Measurements from ENCODE around the gene PTPRH.
"Not testable (repeated sequence)": the region's sequence is repeated elsewhere in the genome, so short reads cannot be mapped to it uniquely, and the experiment has no call there.

The PTPRH gene

DNA sequence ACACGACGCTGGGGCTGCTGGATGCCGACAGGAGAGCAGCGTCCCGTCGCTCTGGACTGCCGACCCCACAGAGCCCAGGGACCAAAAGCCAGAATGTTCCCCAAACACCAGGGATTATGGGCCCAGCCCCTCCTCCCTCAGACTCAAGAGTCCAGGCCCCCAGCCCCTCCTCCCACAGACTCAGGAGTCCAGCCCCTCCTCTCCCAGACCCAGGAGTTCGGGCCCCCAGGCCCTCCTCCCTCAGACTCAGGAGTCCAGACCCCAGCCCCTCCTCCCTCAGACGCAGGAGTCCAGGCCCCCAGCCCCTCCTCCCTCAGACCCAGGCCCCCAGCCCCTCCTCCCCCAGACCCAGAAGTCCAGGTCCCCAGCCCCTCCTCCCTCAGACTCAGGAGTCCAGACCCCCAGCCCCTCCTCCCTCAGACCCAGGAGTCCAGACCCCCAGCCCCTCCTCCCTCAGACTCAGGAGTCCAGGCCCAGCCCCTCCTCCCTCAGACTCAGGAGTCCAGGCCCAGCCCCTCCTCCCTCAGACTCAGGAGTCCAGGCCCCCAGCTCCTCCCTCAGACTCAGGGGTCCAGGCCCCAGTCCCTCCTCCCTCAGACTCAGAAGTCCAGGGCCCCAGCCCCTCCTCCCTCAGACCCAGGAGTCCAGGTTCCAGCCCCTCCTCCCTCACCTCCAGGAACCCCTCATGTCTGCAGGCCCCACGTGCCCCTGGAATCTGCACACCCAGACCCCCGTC, 15.5 kb upstream of the PTPRH start:
- not testable (repeated sequence) for DNase-seq (ENCODE audit: low spot score)

DNA sequence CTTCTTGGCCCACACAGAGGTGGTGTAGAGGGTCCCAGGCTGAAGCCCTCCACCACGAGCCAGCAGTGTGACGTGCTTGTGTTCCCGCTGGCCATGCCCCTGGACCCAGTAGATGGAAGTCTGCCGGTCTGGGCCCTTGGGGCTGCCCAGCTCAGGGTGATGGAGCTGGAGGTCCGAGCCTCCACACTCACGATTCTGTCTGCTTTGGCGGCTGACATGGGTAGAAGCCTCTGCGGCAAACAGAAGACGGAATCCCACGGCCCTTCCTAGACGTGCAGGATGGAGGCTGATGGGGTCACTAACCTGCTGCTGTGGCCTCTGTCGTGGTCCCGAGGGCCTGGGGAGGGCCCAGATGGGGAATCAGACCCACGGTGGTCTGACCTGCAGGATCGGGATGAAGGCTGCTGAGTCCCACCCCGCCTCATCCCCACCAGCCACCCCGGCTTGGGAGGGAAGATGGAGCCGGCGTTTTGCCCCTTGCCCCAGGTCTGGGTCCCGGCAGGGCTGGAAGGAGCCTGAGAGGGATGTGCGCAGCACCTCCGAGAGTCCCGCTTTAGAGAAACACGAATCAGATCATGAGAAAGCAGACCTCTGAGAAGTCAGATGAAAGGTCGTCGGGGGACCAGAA, 14.9 kb upstream of the PTPRH start:
- no peak for DNase-seq (ENCODE audit: low spot score)

DNA sequence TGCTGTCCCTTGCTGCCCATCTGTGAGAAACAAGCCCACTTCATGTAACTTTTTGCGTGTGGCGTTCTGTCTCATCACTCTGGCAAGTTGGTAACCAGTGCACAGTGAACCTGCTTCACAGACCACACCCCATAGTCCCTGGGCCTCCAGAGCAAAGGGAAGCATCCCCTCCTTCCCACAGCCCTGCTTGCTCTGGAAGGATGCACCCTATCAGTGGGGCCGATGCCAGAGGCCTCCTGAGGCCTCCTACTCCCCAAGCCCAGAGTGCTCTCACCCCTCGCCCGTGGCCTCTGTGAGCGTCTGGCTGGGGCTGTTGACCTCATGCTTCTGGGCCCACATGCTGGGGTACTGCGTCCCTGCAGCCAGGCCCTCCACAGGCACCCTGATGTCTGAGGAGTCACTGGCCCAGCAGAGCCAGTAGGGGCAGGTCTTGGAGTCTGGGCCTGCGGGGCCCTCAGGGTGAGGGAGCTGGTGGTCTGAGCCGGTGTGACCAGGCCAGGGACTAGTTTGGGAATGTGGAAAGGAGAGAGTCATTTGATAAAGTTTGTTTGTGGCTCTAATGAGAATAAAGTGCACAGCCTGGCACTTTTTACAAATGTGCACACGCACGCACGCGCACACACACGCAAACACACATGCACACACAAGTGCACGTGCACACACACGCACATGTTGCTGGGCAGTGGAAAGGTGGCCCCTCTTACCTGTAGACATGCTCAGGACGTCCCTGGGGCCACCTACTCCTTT, 14.2 kb upstream of the PTPRH start:
- DNase-seq (ENCODE audit: low spot score): no peak

DNA sequence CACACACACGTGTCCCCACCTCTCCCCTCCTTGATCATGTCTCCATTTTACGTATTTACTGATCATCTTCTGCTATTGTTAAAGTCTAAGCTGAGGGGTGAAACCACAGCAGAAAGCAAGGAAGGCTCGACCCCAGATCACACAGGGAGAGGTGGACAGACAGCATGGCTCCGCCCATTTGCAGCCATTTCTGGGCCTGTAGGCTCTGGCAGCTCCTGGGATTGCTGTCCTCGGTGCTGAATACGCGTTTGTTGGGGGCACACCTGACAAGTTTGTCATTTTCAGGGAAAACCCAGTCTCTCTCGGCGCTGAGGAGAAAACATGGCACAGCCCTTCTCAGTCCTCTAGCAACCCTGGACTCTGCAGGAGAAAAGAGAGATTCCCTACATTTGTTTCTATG, 11.2 kb upstream of the PTPRH start:
- no peak for DNase-seq (ENCODE audit: low spot score)

DNA sequence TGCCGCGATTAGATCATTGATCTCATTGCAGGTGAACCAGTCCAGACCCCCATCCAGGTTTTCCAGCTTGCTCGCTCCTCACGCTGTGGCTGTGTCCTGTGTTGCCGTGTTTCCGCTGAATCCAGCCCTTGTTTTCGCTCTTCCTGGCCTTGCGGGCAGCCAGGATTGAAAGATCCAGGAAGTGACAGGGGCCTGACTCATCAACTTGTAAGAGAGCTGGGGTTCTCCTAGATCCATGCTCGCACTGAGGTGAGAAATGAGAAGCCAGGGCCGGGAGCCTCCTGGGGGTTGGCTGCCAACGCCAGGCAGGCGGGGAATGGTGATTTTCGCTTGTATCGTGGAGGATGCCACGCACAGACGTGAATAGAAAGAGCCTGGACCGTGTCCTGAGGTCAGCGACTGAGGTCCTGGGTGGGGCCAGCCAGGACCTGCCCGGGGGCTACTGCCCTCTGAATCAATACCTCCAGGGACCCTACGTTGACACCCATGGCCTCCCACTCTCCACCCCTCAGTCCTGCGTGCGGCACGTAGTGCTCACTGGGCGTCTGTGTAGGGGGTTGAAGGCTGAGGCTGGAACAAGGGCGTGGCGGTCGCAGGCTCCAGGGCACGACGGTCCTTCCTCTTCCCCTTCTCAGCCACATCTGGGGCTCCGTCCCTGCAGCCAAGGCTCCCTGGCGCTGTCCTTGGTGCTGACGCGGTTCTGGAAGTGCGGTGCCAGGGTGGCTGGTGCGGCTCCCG, 7.3 kb upstream of the PTPRH start:
- peak; percentile 98 for DNase-seq (ENCODE audit: low spot score)

DNA sequence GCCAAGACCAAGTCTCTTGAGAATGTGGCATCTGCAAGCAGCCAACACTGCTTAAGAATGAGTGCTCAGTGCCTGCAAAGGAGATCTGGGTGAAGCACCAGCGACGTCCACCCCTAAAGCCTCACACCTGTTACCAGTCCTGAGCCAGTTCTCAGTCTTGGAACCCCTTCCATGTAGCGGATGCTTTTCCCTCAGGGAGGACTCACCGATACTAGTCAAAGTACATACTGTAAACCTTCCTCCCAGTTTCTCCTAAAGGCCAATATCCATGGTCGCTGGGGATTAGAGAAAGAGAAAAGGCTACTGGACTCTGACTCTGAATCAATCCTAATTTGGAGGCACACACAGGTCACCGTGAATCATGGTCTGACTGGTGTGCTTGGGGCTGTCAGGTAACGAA, 4.2 kb upstream of the PTPRH start:
- DNase-seq (ENCODE audit: low spot score): no peak

DNA sequence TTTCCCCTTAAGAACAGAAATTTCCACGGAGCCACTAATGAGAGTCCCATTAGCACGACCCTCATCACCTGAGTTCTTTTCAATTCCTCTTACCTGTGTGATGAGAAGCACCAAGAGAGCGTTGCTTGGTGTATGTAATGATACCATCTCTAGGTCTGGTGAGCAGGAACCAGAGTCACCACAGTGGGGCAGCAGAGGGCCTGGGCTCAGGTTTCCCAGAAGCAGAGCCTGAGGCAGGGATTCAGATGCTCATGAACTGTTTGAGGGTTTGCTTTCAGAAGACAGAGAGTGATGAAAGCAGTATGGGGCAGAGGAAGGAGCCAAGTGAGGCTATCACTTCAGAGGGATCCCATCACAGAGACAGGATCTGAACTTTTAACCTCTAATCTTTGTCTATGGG, 3.1 kb upstream of the PTPRH start:
- no peak for DNase-seq (ENCODE audit: low spot score)

DNA sequence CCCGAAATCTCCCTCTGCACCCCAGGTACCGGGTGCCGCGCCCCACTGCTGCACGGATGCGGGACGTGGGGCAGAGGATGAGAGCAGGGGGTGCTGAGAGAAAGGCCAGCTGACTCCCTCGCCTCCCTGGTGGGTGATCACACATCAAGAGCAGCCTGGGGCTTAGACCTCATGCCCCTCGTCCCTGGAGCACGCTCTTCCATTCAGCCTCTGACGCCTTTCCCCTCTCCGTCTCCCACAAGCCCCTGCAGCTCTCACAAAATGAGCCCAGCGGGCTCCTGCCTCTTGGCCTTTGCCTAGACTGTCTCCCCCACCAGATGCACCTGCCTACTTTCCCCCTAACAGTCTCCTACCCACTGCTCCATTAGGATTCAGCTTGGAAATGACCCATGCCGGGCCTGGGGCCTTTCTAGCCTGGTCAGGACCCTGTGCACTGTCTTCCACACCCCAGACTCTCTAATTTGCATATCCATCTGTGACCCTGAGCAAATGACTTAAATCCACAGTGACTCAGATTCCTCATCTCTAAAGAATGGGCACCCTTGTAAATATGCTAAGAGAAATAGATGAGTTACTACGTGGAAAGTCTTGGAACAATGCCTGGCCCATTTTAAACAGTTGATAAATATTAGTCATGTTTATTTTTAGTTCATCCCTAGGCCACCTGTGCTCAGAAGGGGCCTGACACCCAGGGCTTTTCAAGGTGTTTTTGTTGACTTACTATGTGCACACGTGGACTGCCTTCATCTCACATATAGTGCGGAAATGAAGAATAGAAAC, 582 bp upstream of the PTPRH start:
- DNase-seq (ENCODE audit: low spot score): peak; percentile 91

DNA sequence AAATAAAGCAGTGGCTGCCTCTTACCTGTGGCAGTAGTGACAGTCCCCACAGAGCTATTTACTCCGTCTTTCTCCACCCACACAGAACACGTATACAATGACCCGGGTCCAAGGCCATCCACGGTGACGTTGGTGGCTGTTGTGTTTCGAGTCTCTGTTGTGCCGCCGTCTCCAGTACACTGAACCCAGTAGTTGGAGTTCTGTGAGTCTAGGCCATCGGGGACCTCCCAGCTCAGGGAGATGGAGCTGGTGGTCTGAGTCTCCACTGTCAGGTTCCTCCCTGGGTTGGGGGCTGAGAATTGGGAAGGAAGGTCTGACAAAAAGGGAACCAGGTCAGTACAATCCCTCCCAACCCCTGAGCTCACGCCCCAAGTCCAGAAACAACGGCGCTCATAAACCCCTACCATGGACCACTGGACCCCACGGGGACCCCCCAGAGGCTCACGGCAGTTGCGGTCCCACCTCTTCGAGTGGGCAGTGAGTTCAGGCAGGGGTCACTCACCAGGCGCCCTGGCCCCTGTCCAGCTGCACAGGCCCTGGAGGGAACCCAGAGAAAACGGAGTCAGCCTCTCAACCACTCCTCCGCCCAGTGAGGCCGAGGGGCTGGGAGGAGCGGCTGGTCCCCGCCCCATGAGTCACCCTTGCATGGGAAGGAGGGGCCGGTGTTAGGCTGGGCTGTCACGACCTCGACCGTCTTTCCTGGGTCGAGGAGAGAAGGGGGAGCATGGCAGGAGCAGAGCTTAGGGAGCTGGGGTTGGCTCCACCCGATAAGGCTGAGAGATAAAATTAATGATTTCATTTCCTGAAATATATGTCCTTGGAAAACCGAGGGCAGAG, 2.4 kb downstream of the PTPRH start:
- peak; percentile 73 for DNase-seq (ENCODE audit: low spot score)

DNA sequence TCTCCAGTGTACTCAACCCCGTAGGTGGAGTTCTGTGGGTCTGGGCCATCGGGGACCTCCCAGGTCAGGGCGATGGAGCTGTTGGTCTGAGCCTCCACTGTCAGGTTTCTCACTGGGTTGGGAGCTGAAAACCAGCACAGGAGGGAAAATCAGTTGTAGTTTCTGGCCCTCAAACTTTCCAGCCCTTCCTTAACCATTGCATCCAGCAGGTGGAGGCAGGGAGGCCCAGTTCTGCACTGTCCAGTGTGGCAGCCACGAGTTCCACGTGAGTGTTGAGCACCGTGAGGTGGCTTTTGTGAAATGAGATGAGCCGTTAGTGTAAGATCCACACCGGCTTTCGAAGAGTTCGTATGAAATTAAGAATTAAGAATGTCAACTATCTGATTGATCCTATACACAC, 7.1 kb downstream of the PTPRH start:
- DNase-seq (ENCODE audit: low spot score): not testable (repeated sequence)

DNA sequence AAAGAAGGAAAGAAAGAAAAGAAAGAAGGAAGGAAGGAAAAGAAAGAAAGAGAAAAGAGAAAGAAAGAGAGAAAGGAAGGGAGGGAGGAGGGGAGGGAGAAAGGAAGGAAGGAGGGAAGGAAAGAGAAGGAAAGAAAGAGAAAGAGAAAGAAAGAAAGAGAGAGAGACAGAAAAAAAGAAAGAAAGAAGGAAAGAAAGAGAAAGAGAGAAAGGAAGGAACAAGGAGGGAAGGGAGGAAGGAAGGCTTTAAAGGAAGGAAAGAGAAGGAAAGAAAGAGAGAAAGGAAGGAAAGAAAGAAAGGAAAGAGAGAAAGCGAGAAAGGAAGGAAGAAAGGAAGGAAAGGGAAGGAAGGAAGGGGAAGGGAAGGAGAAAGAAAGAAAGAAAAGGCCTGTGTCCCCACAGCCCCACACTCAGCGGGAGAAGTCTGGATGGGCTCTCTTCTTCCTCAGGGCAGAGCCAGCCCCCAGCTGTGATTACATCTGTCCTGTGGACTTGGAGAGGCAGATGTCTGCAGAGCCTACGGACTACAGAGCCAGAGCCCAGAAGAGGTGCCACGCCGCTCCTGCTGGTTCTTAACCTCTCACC, 9.6 kb downstream of the PTPRH start:
- DNase-seq (ENCODE audit: low spot score): no peak

DNA sequence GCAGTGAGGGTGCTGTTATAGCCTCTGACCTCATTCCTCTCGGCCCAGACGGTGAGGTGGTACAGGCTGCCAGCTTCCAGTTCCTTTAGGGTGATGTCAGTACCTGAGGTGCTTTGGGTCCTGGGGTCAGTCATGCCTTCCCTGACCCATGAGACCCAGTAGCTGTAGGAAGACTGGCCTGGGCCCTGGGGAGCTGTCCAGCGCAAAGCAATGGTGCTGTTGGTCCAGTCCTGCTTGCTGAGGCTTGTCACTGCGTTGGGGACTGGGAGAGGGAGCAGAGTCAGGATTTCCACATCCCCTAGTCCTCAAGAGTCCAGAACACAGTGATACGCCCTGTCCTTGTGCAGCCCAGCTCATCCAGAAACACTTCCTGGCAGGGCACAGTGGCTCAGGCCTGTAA, 10.7 kb downstream of the PTPRH start:
- no peak for DNase-seq (ENCODE audit: low spot score)

DNA sequence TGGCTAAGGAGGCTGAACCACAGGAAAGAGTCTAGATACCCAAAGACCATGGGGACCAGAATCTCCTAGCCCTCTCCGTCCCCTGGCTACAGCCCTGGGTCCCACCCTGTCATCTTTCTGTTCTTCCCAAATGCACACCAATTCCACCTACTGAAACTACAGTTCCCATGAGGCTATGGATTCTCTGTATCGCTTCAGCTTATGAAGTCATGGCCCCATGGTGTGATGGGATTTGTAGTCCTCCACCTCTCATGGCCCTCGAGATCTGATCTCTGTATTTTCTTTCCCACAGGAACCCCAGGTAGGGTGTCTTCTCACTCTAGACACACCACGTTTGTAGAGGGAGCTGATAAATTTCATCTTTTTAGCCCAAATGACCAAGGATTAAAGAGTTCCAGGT, 11.8 kb downstream of the PTPRH start:
- DNase-seq (ENCODE audit: low spot score): no peak

DNA sequence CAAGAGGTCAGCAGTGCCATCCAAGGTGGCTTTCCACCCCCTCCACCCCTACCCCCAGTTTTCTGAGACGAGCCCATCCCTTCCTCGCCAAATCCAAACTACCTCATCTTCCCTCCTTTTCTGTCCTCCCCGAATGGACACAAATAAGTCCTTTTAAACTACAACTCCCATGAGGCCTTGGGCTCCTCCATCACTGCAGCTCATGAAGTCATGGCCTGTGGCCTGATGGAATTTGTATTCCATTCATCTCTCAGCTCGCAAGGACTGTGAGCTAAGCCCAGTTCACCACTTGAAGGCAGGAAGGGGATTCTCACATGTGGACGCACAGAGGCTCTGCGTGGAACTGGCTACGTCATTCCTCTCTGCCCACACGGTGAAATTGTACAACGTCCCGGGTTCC, 12.5 kb downstream of the PTPRH start:
- no peak for DNase-seq (ENCODE audit: low spot score)

DNA sequence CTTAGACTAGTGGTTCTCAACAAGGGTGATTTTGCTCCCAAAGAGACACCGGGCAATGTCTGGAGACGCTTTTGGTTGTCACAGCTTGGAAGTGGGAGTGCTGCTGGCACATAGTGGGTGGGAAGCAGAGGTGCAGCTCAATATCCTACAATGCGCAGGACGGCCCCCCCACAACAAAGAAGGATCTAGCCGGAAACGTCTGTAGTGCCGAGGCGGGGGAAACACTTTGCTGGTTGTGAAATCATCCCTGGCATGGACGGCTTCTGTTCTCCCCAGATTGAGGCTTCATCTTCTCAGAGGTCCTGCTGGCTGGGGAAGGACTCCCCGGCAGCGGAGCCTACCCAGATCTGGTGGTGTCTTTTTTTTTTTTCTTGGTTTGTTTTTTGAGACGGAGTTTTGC, 15.8 kb downstream of the PTPRH start:
- no peak for DNase-seq (ENCODE audit: low spot score)

DNA sequence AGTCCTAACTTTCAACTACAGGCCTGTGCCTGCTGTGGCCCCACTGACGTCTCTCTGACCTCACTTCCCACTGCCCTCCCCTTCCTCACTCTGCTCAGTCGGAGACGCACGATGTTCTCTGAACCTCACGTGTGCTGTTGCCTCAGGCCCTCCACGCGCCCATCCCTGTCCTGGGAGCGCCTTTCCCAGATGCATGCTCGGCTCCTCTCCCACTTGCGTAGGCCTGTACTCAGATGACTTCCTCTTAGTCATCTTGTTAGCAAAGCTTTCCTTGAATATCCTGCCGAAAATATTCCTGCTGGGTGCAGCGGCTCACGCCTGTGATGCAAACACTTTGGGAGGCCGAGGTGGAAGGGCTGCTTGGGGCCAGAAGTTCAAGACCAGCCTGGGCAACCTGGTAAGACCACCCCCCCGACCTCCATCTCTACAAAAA, 19.9 kb downstream of the PTPRH start:
- DNase-seq (ENCODE audit: low spot score): peak; percentile 92

DNA sequence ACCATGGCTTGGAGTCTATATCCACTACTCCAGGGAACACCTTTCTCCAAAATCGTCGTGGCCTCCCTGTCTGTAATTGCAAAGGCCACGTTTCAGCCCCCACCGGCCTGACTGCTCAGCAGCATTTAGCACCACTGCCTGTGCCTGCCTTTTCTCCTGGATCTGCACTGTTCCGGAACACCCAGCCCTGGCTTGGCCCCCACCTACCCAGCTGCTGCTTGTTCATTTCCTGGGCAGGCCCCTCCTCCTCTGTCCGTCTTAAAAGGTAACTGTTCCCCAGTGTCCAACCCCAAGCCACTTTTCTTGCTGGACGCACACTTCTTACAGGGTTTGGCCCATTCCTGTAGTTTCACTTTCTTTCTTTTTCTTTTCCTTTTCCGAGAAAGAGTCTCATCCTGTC, 20.7 kb downstream of the PTPRH start:
- no peak for DNase-seq (ENCODE audit: low spot score)

DNA sequence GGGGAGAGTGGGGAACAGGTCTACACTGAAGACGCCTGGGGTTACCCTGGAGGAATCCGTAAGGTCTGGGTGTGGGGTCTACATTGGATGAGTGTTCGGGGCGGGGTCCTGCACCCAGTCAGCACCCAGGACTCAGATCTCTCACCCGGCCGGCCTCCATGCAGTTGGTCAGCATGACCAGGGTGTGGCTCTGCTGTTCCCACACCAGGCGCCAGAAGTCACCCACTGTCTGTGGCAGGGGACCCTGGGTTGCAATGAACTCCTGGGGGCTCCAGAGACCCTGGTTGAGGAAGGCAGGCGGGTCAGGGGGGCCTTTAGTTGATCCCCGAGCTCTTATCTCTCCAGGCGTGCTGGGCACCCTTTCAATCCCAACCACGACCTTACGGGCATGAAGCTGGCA, 23.2 kb downstream of the PTPRH start:
- DNase-seq (ENCODE audit: low spot score): no peak

DNA sequence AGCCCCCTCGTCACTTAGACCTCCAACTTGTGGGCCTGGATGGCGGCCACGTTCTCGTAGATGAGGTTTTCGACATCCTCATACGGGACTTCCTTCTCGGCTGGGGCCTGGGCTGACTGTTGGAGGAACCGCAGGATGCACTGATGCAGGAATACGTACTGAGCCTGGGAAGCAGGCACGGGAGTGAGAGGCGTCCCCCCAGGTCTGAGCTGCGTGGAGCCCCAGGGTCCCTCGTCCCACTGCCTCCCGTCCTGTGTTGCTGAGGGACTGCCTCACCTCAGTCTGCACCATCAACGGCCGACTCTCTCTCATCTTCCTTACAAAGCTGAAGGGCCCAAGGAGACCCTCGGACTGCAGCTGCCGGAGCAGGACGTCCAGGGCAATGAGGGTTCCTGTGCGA, 27.6 kb downstream of the PTPRH start:
- DNase-seq (ENCODE audit: low spot score): no peak
